HG02884 (cell line): ENCODE results near the gene DISP1.
"Not testable (repeated sequence)": the region's sequence is repeated elsewhere in the genome, so short reads cannot be mapped to it uniquely, and the experiment has no call there.

ENCODE experiments used
- ATAC-seq: cut with Tn5 transposase; IDR thresholded peaks from one replicate; pipeline ENCODE4 v1.9.1; 2021; ENCODE audit warnings: mild to moderate bottlenecking, moderate library complexity; ENCODE audit not compliant: unreplicated experiment

The DISP1 gene

GRCh38 chr1:222794656-222795474, 20.0 kb upstream of the DISP1 start:
- no peak for ATAC-seq

- ATAC-seq: no peak
These were observed 16.7 kb upstream of the DISP1 start for GRCh38 chr1:222798116-222798515.

- ATAC-seq: no peak
These were observed 15.9 kb upstream of the DISP1 start for GRCh38 chr1:222798975-222799374.

GRCh38 chr1:222801067-222801466, 13.8 kb upstream of the DISP1 start:
- no peak for ATAC-seq

GRCh38 chr1:222811671-222812070, 3.2 kb upstream of the DISP1 start:
- ATAC-seq: no peak

- ATAC-seq: no peak
These were observed 838 bp upstream of the DISP1 start for GRCh38 chr1:222813866-222814535.

- no peak for ATAC-seq
These were observed 564 bp downstream of the DISP1 start for GRCh38 chr1:222815440-222815765.

- ATAC-seq: no peak
These were observed 2.7 kb downstream of the DISP1 start for GRCh38 chr1:222817529-222817928.

- ATAC-seq: no peak
These were observed 3.3 kb downstream of the DISP1 start for GRCh38 chr1:222818171-222818570.

- ATAC-seq: no peak
These were observed 5.4 kb downstream of the DISP1 start for GRCh38 chr1:222820171-222820712.

GRCh38 chr1:222821239-222821638, 6.4 kb downstream of the DISP1 start:
- no peak for ATAC-seq

- no peak for ATAC-seq
These were observed 8.9 kb downstream of the DISP1 start for GRCh38 chr1:222823695-222824094.

- no peak for ATAC-seq
These were observed 9.8 kb downstream of the DISP1 start for GRCh38 chr1:222824641-222825040.

GRCh38 chr1:222828939-222829338, 14.1 kb downstream of the DISP1 start:
- no peak for ATAC-seq

- no peak for ATAC-seq
These were observed 15.0 kb downstream of the DISP1 start for GRCh38 chr1:222829868-222830267.

GRCh38 chr1:222833356-222833876, 18.6 kb downstream of the DISP1 start:
- ATAC-seq: no peak

- ATAC-seq: no peak
These were observed 28.9 kb downstream of the DISP1 start for GRCh38 chr1:222843469-222844410.

- ATAC-seq: no peak
These were observed 29.6 kb downstream of the DISP1 start for GRCh38 chr1:222844411-222844779.

- no peak for ATAC-seq
These were observed 30.9 kb downstream of the DISP1 start for GRCh38 chr1:222845763-222846162.

- not testable (repeated sequence) for ATAC-seq
These were observed 35.7 kb downstream of the DISP1 start for GRCh38 chr1:222850550-222850949.

GRCh38 chr1:222852326-222852725, 37.5 kb downstream of the DISP1 start:
- ATAC-seq: no peak
